HG03280 (cell line): ENCODE results near the gene RBFOX2.
A peak's percentile ranks its signal among the peaks of the same experiment; 100 is the strongest.
"Not testable (repeated sequence)": the region's sequence is repeated elsewhere in the genome, so short reads cannot be mapped to it uniquely, and the experiment has no call there.

Source experiments
- ATAC-seq: cut with Tn5 transposase; IDR thresholded peaks from one replicate; pipeline ENCODE4 v1.9.1; 2021; ENCODE audit warnings: mild to moderate bottlenecking, moderate library complexity; ENCODE audit not compliant: unreplicated experiment

The RBFOX2 gene

GRCh38 chr22:36044517-36044916 lies 15.9 kb upstream of the RBFOX2 start:
- not testable (repeated sequence) for ATAC-seq

DNA sequence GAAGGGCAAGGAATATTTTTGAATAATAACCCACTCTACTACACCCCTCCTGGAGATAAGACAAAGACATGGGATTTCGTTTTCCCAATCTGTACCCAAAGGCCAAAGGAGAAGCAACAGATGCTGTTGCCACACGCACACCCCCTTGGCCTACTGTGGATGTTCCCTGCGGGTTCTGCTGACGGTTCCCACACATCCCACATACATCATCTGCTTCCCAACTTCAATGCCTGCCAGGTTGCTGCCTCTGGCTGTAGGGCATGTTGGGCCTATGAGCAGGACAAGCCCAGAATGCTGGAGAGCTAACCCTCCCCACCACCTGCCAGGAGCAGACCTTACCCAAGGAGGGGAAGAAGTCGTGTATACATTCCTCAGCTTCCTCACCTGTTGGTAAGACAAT lies 13.6 kb upstream of the RBFOX2 start:
- ATAC-seq: no peak

DNA sequence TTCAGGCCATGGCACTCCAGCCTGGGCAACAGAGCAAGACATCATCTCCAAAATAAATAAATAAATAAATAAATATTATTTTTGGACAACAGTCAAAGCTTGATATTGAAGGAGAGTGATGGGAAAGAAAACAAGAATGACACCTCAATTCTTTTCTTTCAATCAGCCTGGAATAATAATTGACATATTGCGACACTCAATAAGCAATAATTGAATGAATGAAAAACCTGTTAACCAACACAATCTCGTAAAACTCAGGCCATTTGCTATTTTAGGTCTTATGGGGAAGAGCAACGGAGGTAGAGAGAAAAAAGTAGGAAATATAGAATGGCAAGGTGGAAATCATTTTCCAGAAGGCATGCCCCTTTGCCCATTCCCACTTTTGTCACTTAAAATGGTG lies 10.5 kb upstream of the RBFOX2 start:
- ATAC-seq: no peak

GRCh38 chr22:36037102-36037758 lies 8.6 kb upstream of the RBFOX2 start:
- ATAC-seq: no peak

DNA sequence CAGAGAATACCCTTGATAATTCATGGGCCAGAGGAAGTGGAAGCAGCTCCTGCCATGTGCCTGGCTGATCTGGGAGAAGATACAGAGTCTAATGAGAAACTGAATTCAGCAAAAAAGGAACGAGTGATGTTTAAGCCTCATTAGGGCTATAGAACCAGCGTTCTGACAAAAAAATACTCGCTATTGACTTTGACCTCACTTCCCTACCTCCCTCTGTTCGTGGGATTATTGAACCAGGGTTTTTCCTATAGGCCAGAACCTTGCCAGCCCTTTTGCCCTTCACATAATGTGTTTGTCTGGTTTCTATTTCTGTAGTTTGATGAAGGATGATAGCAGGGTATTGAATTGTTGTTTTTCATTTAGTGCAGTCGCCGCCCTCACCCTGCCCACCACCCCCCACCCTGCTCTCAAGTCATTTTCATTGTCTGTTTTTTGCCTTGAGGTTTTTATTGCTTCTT lies 7.6 kb upstream of the RBFOX2 start:
- no peak for ATAC-seq

DNA sequence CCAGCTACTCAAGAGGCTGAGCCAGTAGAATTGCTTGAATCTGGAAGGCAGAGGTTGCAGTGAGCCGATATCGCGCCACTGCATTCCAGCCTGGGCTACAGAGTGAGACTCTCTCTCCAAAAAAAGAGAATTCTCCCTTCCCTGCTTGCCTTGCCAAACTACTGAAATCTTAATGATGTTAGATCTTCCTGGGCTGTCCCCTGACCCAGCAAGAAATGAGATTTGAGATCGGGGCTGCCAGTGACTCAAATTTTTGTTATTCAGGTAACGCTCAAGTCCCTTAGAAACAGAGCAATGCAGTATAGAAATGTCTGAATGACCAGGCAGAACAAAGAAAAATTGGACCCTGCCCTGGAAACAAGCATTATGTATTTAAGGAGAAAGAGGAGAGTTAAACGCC lies 4.0 kb upstream of the RBFOX2 start:
- ATAC-seq: no peak

- no peak for ATAC-seq
These were observed 757 bp upstream of the RBFOX2 start for GRCh38 chr22:36029406-36029755.

- peak; percentile 30 for ATAC-seq
These were observed 534 bp downstream of the RBFOX2 start for GRCh38 chr22:36027935-36028645.

DNA sequence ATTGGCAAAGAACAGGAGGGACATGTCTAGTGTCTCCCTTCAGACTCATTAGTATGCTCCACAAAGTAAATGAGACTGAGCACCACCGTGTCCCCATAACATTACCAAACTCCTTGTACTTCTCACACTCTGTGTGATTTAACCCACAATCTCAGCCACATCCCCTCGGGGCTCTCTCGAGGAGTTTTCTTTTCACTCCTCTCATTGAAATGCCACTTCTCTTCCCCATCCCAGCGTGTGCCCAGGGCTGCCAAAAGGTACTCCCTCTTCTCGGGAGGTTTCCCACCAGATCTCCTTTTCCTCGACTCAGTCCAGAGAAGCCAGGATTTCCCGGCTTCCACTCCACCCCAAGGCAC lies 1.1 kb downstream of the RBFOX2 start:
- ATAC-seq: no peak

DNA sequence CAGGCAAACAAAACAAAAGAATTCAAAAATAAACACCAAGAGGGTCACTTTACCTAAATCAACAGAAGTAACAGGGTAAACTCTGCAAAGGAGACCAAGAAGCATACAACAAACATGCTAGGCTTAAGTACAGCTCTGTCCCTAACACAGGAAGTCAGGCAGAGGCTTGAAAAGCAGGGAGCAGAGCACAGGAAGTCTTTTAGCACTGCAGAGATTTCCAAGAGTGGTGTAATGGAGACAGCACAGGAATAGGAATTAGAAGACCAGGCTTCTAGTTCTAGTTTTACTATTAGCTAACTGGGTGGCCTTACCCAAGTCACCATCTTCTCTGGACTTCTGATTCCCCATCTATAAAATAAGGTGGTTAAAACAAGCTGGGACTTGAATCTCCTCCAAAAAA lies 1.9 kb downstream of the RBFOX2 start:
- ATAC-seq: no peak

DNA sequence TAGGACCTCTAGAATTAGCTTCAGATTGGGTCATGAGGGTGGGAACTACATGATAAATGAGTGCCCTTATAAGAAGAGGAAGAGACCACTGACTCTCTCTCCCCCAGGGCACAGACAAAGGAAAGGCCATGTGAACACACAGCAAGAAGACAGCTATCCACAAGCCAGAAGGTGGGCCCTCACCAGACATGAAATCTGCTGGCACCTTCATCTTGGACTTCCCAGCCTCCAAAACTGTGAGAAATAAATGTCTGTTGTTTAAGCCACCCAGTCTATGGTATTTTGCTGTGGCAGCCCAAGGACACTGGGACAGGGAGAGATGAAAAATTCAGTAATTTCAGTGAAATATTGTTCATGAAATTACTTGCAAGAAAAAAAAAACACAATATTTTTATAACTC lies 5.9 kb downstream of the RBFOX2 start:
- no peak for ATAC-seq

GRCh38 chr22:36022162-36022561 lies 6.5 kb downstream of the RBFOX2 start:
- no peak for ATAC-seq

DNA sequence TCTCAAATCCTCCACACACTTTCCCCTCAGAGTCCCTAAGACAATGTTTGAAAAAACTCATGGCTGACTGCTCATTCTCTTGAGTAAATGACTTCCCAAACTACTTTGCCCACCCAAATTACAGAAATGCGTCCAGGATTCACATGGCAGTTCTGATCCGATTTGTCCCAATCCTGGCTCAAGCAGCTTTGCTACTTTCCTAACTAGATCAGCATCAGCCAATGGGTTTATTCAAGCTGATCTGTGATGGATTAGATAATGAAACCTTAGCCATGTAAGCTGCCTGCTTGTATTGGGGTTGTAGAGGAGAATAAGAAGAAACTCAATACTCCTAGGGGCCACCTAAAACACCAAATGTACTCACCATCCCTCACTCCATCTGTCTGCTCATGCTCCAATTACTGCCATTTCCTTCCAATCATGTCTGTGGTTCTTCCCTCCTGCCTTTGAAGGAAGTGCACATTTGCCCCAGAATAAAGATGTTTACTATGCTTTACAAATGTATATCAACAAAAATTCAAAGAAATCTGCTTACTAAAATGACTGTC lies 6.9 kb downstream of the RBFOX2 start:
- ATAC-seq: no peak

DNA sequence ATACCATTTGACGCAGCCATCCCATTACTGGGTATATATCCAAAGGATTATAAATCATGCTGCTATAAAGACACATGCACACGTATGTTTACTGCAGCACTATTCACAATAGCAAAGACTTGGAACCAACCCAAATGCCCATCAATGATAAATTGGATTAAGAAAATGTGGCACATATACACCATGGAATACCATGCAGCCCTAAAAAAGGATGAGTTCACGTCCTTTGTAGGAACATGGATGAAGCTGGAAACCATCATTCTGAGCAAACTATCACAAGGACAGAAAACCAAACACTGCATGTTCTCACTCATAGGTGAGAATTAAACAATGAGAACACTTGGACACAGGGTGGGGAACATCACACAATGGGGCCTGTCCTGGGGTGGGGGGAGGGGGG lies 7.8 kb downstream of the RBFOX2 start:
- ATAC-seq: not testable (repeated sequence)

- ATAC-seq: no peak
These were observed 11.0 kb downstream of the RBFOX2 start for GRCh38 chr22:36017651-36018091.

- no peak for ATAC-seq
These were observed 11.9 kb downstream of the RBFOX2 start for GRCh38 chr22:36016684-36017083.

DNA sequence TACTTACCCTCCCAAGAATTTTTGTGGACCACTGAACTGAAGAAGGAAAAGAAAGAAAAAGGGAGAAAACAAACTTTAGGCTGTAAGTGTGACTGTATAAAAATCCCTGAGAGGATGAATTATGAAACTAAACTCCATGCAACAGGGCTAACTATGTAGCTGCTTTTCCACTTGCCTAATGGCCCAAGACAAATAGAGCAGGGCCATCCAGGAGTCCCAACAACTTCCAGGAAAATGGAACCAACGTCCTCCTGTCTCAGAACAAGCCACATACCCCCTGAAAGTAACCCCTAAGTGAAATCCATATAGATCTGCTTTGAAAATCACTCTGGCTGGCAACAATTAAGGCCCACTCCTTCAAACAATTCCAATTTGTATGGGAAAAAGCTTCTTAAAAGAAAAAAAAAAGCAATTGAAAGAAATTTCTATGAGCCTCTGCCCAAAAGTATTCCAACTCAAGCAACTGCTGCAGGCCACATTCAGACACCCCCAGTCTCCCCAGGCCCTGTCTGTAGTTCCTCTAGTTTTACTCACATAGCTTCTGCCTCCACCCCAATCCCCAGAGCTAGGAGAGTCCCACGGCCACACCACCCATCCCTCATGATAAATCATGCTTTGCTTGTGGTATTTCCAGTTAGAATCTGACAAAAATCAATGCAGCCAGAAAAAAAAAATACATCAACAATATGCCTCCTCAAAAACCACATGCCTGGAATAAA lies 12.7 kb downstream of the RBFOX2 start:
- no peak for ATAC-seq

DNA sequence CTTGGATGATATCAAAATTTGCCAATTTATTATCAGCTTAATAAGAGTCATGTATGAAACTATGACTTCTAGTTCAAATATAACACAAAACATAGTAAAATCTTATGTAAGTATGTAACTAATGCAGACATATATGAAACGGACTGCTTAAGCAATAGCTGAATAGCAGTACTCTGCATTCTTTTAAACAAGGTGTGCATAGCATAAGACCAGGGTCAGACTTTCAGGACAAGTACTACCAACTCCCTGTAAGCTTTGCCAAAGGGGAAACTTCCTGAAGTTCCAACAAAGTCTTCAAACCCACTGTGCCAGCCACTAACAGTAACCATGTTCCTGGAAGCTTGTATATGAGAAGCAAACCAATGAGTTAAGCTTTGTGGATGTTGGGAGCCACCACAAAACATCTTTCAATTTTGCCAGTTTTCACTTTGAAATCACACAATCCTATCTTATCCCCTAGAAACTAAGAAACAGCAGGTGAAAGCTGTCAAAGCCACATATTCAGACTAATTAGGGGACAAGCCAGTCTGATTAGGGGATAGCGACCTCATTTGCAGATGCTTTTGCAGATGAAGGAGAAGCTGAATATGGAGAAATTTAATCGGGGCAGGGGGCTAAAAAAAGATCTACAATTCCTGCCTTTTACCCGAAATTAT lies 13.3 kb downstream of the RBFOX2 start:
- ATAC-seq: no peak

GRCh38 chr22:36014546-36015074 lies 14.0 kb downstream of the RBFOX2 start:
- no peak for ATAC-seq

DNA sequence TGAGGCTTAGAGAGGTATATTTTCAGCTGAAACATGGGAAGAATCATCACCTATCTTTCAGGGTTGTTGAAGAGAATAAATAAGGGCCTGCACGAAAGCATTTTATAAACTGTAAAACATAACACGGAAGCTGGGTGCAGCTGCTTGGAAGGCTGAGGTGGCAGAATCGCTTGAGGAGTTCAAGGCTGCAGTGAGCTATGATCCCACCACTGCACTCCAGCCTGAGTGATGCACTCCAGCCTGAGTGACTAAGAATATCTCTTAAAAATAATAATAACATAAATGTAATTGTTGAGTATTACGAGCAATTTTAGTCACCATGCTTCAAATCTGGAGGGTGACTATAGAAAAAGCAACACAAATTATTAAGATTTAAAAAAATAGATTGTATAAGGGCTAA lies 16.3 kb downstream of the RBFOX2 start:
- ATAC-seq: no peak

- no peak for ATAC-seq
These were observed 17.7 kb downstream of the RBFOX2 start for GRCh38 chr22:36010882-36011281.
